CD4-positive, alpha-beta T cell treated with Interleukin-15 for 4 hours (primary cell): Measurements from ENCODE around the gene DENND5A.
"Not testable (repeated sequence)": the region's sequence is repeated elsewhere in the genome, so short reads cannot be mapped to it uniquely, and the experiment has no call there.

Experiments used
- DNase-seq: peaks from one replicate; pipeline ENCODE4 v3.0.0-alpha.2; 2020; ENCODE audit warnings: low spot score

Gene DENND5A

DNA sequence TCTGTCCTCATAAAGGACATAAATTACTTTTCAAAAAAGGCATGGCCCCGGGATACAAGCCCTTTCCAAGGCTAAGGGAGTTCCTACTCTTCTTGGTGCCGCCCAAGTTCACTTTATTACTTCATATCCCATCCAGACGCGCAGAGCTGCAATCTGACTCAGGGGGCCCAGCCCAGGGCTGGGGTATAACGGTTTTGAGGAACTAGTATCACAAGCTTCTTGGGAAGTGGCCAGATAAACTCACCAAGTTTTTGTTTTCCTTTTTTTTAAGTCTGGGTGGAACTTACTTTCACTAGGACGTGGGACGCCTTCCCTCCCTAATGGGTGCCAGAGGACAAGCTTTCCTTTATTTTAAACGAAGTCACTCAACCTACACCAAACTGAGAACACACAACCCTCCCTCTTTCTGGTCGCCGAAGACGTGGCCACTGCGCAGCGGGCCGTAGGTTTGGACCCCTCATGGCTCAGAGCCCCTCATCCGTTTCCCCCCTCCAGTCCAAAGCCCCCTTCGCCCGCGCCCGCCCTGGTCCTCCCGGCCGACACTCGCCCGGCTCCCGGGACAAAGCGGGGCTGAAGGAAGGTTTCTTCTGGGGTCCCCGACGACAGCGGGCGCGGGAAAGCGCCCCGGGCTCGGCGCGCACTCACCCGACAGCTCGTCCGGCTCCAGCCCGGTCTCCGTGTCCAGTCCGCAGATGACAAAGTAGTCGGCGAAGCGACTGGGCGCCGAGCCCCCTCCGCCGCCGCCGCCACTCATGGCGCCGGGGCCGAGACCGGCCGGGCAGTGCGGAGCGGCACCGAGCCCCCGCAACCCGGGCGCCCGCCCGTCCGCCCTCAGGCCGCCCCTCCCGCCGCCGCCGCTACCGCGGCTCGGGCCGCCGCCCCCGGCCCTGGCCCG, 587 bp downstream of the DENND5A start:
- peak; percentile 21 for DNase-seq

DNA sequence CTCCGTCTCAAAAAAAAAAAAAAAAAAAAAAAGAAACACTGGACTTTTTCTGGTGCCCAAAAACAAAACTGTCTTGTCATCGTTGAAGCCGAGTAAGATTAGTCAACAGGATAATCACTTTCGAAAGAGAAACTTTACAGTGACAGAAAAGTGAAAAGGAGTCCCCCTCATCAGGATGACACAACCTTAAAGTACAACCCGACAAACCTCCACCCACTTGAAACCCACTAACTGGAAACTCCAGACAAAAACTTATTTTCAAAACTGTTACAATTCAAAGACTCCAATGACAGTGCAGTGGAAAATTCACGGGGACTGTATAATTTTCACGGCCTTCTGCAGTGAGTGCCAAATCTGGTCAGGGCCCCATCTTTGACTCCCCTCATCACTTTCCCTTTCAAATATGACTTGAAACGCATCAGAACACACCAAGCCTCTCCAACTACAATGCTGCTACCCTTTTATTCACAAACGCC, 1.3 kb downstream of the DENND5A start:
- DNase-seq: peak; percentile 53

DNA sequence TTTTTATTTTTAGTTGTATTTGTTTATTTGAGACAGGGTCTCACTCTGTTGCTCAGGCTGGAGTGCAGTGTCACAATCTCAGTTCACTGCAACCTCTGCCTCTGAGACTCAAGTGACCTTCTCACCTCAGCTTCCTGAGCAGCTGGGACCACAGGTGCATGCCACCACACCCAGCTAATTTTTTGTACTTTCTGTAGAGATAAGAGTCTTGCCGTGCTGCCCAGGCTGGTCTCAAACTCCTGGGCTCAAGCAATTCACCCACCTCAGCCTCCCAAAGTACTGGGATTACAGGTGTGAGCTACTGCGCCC, 4.4 kb downstream of the DENND5A start:
- DNase-seq: not testable (repeated sequence)

DNA sequence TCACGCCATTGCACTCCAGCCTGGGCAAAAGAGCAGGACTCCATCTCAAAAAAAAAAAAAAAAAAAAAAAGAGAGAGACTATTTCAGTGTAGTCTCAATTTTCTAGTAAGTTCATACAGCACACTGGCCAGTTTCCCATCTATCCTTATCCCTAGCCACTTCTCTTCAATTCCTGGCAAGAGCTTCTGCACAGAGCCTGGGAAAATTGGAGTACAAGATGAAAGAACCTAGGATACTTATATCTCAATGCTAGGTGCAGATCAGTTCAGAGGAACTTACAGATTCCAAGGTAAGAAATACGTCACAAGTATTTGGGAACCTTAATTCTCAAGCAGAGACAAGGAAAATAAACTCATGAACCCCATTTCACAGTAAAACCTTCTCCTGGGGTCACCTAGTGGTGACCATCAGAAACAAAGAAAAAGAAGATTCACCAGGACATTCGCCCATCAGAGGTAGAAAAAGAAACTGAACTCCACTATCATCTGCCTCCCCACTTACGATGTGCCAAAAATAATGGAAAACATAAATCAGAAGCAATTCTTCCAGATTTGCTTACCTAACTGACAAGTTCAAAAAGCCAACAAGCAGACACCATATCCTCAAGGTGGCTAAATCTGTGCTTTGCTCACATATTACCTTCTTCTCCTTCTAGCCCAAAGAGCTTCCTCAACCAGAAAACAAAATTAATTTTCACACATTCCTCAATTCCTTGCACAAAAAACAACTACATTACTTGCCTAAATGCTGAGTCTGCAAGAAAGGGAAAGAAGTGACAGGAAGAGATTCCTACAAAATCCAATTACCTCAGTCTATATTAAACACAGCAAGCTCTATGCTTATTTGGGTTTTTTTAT, 4.9 kb downstream of the DENND5A start:
- no peak for DNase-seq

DNA sequence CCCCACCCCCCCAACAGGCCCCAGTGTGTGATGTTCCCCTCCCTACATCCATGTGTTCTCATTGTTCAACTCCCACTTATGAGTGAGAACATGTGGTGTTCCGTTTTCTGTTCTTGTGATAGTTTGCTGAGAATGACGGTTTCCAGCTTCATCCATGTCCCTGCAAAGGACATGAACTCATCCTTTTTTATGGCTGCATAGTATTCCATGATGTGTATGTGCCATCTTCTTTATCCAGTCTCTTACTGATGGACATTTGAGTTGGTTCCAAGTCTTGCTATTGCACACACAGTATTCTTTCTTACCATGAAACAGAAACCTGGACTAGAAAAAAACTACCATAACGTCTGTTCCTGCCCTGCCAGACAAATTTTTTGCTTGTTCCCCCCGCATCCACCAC, 6.9 kb downstream of the DENND5A start:
- DNase-seq: not testable (repeated sequence)

DNA sequence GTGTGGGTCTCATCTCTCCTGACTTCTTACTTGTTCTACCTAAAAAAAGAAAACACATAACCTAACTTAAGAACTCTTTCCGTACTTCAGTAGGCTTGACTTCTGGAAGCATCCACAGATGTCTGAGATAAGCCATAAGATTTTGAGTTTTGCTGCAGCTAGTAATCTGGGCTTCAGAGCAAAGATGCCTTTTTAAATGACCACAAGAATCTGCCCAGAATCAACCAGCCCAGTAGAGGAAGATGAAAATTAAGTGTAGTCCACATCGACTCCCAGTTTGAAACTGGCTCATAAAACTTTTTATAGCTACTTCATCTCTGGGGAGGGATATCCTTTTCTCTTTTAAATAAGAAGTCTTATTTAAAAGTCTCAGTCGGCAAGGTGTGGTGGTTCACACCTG, 10.7 kb downstream of the DENND5A start:
- DNase-seq: no peak

DNA sequence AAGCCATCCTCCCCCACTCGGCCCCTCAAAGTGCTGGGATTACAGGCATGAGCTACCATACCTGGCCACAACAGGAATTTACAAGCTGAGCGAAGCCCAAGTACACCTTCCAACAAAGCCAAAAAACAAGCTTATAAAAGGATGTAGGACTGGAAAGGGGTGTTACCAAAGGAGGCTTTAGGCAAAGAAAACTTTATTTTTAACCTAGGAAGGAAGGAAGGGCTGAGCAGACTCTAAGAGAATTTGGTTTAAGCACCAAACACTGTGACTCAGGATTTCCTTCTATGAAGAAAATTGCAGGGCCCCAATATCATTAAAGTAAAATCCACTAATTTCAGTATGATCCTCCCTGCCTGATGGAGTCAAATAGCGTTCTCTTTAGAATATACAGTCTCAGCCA, 12.1 kb downstream of the DENND5A start:
- no peak for DNase-seq

DNA sequence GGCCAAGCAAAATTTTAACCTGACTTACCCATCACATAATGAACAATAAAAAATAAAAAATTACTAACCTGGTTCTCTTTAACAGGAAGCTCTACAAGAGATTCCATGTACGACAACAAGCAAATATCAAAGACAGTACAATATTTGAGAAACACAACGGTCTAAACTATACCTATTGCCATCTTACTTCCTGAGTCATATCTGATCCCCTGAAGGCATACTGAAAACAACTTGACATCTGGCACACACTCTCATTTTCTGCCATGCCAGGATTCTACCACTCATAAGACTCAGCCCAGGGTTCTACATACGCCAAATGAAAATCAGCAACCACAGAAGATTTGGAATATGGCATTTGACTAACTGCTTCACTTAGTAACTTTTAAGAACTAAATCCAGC, 13.8 kb downstream of the DENND5A start:
- no peak for DNase-seq

DNA sequence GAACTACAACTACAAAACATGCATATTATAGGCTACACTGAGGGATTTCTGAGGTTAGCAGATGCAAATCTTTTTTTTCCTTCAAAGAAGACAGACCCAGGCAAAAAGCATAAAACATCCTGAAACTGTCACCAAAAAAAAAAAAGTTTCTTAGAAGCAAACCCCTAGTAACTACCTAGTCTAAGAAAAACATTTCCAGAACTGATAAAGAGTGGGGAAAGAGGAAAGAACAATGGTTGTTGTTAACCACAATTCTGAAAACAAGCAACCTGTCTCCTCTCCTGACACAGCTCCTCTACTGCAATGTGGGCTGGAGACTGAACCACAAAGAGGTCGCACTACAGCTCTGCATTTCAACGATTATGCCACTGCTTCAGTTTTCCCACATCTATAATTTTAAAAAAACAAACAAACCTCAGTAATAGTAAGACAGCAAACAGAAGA, 15.0 kb downstream of the DENND5A start:
- DNase-seq: peak; percentile 51

DNA sequence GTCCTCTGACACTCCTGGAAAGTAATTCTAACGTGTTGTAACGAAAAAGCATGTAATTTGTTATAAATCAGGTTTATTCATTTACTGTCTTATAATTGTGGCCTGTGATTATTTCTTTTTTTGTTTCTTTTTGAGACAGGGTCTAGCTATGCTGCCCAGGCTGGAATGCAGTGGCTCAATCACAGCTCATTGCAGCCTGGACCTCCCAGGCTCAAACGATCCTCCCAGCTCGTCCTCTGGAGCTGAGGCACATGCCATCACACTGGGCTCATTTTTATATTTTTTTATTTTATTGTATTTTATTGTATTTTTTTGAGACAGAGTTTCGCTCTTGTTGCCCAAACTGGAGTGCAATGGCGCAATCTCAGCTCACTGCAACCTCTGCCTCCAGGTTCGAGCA, 15.9 kb downstream of the DENND5A start:
- DNase-seq: no peak

DNA sequence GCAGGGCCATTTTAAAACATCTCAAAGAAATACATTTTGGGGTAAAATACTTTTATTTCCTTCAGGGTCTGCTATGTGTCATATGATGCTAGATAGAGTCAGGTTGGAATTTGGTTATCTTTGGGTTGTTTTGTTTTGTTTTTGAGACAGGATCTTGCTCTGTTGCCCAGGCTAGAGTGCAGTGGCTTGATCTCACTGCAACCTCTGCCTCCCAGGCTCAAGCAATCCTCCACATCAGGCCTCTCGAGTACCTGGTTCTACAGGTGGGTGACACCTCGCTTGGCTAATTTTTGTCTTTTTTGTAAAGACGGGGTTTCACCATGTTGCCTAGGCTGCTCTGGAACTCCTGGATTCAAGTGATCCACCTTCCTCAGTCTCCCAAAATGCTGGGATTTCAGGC, 17.3 kb downstream of the DENND5A start:
- DNase-seq: no peak

DNA sequence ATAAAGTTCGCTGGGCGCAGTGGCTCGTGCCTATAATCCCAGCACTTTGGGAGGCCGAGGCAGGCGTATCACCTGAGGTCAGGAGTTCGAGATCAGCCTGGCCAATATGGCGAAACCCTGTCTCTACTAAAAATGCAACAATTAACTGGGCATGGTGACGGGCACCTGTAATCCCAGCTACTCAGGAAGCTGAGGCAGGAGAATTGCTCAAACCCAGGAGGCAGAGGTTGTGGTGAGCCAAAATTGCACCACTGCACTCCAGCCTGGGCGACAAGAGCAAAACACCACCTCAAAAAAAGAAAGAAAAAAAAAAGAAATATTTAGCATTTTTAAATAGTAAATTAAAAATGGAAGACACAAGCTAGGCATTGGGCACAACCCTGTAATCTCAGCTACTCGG, 28.9 kb downstream of the DENND5A start:
- not testable (repeated sequence) for DNase-seq

DNA sequence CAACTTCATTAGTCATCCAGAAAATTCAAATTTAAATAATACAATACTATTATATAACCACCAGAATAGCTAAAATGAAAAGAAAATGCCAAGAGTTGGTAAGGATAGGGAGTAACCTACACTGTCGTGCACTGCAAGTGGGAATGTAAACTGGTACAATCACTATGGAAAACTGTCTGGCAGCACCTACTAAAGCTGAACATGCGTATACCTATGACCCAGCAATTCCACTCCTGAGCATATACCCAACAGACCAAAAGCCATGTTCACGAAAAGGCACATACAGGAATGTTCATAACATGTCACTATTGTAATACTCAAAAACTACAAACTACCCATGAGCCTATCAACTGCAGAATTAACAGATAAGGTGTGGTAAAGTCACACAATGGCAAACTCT, 32.7 kb downstream of the DENND5A start:
- no peak for DNase-seq

DNA sequence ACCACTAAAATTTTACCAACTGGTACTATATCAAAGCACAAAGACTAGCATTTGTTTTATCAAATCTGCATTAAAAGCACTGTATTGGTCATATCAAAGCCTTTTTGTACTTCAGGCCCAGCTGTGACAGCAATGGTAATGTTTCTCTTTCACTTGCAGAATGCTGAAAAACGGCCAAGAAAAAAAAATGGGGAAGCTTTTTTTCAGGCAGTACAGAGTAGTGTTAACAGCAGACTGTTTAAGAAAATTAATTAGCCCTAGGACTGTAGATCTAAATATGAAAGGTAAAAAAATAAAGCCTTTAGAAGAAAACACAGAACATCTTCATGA, 33.3 kb downstream of the DENND5A start:
- DNase-seq: no peak

DNA sequence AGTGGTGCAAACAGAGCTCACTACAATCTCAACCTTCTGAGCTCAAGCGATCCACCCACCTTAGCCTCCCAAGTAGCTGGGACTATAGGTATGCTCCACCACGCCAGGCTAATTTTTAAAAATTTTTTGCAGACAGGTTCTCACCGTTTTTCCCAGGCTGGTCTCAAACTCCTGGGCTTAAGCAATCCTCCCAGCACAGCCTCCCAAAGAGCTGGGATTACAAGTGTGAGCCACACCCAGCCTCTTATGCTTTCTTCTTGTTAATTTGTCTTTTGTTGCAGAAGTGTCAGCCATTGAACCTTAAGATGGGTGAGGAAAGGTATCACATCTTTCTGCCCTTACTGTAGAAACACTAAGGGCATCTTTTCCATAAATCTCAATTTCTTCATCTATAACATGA, 34.9 kb downstream of the DENND5A start:
- DNase-seq: no peak

DNA sequence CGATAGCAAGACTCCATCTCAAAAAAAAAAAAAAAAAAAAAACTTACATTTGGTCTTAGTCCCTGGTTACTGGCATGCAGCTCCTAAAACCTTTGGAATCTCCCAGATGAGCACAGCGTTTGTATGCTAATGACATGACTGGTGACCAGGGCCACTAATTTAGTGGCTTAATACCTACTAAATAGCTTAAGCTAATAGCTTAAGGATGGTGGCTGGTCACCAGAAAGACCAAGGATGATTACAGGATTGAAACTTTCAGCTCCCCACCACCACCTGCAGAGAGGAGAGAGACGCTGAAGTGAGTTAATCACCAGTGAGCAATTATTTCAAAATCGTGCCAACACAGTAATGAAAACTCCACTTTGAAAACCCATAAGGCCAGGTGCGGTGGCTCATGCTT, 37.1 kb downstream of the DENND5A start:
- no peak for DNase-seq

DNA sequence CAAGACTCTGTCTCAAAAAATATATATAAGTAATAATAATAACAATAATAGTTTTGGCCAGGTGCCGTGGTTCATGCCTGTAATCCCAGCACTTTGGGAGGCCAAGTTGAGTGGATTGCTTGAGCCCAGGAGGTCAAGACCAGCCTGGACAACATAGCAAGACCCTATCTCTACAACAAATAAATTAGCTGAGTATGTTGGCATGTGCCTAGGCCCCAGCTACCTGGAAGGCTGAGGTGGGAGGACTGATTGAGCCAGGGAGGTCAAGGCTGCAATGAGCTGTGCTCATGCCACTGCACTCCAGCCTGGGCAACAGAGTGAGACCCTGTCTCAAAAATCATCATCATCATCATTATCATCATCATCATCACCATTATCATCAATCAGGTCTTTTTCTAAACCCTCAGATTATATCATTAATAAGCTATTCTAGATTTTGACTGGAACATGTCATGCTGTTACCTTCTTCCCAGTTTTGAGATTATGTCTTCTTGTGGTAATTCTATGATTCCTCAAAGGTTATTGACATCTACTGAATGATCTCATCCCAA, 39.3 kb downstream of the DENND5A start:
- DNase-seq: no peak

DNA sequence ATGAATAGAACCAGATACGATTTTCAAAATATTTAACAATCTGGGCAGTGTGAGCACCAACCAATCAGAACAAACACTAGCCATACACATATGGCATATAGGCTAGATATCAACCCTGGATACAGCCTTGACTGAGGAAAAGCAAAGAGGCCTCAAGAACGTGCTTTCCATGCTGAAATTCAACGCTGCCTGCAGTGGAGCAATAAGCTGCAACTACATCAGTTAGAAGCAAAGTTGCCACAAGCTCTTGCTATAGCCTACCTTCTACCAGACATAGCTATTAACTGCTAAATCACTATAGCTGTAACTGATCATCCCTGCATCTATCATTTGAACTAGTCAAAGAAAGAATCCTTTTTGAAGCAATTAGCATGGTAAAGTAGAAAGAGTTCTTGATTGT, 42.5 kb downstream of the DENND5A start:
- DNase-seq: no peak

DNA sequence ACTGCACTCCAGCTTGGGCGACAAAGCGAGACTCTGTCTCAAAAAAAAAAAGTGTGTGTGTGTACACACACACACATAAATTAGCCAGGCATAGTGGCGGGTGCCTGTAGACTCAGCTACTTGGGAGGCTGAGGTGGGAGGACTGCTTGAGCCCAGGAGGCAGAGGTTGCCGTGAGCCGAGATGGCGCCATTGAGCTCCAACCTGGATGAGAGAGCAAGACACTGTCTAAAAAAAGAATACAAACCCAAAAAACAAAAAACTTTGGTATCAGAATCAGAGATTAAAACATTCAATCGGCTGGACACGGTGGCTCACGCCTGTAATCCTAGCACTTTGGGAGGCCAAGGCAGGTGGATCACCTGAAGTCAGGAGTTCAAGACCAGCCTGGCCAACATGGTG, 44.3 kb downstream of the DENND5A start:
- DNase-seq: not testable (repeated sequence)

DNA sequence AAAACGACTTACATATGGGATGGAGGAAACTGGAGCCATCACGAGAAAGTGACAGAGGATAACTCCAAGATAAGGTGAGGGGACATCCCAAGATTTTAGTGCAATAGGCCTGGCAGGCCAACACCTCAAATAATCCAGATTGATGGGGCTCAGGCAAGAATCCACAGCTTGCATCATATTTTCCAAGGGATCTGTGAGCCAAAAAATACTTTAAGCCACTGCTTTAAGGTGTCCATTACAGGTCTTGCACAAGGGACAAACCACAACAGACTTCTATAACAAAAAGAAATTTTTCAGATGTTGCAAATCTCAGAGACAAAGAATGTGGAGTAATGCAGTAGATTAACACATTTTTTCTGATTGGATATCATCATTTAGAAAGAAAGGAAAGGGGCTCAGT, 45.6 kb downstream of the DENND5A start:
- DNase-seq: no peak

DNA sequence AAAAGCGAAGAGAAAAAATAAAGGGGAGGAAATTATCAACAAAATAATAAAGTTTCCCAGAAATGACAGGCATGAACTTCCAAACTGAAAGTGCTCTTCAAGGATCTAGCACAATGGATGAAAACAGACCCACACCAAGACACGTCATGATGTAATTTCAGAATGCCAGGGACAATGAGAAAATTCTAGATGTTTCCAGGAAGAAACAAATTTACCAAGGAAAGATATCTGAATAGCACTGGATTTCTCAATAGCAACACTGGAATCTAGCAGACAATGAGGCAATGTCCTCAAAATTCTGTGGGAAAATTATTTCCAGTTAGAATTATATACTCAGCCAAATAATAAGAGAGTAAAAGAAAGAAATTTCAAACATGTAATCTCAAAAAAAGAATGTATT, 46.0 kb downstream of the DENND5A start:
- DNase-seq: no peak

DNA sequence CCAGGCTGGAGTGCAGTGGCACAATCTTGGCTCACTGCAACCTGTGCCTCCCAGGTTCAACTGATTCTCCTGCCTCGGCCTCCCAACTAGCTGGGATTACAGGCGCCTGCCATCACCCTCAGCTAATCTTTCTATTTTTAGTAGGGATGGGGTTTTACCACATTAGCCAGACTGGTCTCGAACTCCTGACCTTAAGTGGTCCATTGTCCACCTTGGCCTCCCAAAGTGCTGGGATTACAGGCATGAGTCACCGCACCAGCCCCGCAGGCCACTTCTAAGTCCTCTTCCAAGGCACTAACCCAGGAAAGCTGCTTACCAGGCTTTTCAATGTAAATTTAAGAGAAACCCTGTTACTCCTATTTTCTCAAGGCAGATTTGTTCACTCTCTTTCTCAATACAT, 50.4 kb downstream of the DENND5A start:
- DNase-seq: no peak

DNA sequence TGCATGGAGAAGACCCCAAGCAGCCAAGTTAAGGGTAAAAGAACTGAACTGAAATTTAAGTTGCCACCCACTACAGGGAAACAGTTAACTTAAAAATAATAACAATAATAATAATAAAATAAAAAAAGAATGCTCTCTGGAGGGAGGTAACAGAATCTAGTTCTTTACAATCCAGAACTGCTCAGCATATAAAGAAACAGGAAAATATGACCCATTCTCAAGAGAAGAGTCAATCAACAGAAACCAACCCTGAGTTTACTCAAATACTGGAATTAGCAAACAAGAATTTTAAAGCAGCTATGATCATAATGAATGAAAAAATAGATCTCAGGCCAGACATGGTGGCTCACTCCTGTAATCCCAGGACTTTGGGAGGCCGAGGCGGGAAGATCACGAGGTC, 53.8 kb downstream of the DENND5A start:
- DNase-seq: no peak
